D341Med (cell line): Measurements from ENCODE around the gene ZFAND3.
A peak's percentile ranks its signal among the peaks of the same experiment; 100 is the strongest.
"Not testable (repeated sequence)": the region's sequence is repeated elsewhere in the genome, so short reads cannot be mapped to it uniquely, and the experiment has no call there.

Source experiments
- DNase-seq: peaks from one replicate; pipeline ENCODE4 v3.0.0; 2012; ENCODE audit warnings: low spot score

Gene ZFAND3

GRCh38 chr6:38049861-38050397, 230.4 kb downstream of the ZFAND3 start:
- not testable (repeated sequence) for DNase-seq

GRCh38 chr6:38051819-38052434, 232.4 kb downstream of the ZFAND3 start:
- DNase-seq, result no peak

- no peak for DNase-seq
These were observed 235.1 kb downstream of the ZFAND3 start for GRCh38 chr6:38054527-38055202.

GRCh38 chr6:38055203-38055589, 235.7 kb downstream of the ZFAND3 start:
- DNase-seq, result no peak

DNA sequence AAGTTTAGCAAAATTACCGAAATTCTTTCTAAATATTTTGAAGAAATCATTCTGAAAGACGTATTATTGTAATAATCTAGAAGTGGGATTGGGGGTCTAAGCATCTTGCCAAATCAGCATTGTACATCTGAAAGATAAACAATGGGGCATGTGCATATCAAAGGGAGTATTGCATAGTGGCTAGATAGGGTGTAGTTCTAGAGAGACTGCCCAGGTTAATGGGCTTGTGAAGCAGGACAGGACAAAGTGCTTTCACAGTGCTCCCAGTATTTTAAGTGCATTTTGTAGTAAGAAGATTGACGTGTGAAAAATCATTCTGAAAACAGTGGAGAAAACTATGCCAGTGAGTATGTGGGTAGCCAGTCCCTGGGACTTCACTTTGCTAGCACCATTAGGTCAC, 236.8 kb downstream of the ZFAND3 start:
- DNase-seq, result no peak

GRCh38 chr6:38057994-38058393, 238.5 kb downstream of the ZFAND3 start:
- DNase-seq, result peak; percentile 34

DNA sequence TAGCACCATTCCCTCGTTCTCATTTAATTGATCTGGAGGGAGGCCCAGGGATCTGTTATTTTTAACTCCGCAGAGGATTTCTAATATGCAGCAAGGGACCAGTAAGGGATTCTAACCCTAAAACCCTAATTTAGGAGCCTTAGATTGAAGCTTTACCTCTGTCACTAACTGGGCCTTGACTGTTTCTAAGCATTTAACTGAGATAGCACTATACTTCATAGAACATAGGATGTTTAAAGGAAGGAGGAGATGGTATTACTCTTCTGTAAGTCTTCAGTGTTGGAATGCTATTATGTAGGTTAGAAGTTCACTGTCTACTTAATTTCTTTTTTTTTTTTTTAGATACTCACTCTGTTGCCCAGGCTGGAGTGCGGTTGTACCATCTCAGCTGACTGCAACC, 242.5 kb downstream of the ZFAND3 start:
- DNase-seq, result no peak

DNA sequence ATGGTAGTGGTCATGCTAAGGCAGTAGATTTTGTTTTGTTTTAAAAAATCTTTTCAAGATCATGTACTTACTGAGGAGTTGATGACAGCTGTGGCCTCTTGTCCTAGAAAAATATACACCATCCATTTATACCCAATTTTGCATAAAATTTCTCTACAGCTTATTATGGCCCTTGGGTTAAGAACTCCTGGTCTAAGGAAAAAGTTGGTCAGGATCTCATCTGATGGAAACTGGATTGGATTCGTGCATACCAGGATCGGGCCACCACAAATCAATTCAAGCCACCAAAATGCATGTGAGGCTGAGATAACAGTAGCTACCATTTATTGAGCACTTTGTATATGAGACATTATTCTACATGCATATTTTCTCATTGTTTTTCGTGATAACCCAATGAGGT, 244.4 kb downstream of the ZFAND3 start:
- DNase-seq, result no peak

DNA sequence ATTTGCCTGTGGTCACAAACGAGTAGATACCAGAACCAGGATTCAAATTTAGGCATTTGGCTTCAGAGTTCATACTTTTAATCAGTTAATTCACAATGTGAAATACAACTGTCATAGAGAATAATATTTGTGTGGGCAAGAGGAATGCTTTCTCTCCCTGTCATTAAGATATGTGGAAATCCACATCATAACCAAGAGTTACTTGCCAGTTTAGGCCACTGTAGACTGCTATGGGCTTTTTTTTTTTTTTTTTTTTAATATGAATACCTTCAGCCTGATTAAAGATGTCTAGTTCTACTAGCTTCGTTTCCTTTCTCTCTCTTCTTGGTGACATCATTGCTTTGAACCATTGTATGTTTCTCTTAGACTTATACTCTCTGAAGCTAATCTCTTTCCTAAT, 244.9 kb downstream of the ZFAND3 start:
- DNase-seq, result no peak

- DNase-seq, result no peak
These were observed 246.3 kb downstream of the ZFAND3 start for GRCh38 chr6:38065734-38066305.

- DNase-seq, result no peak
These were observed 247.9 kb downstream of the ZFAND3 start for GRCh38 chr6:38067263-38067980.

- DNase-seq, result no peak
These were observed 249.5 kb downstream of the ZFAND3 start for GRCh38 chr6:38068854-38069590.

- DNase-seq, result no peak
These were observed 258.0 kb downstream of the ZFAND3 start for GRCh38 chr6:38077488-38078030.

GRCh38 chr6:38078671-38079070, 259.1 kb downstream of the ZFAND3 start:
- no peak for DNase-seq

GRCh38 chr6:38079107-38079506, 259.6 kb downstream of the ZFAND3 start:
- DNase-seq, result no peak

- DNase-seq, result no peak
These were observed 260.0 kb downstream of the ZFAND3 start for GRCh38 chr6:38079537-38079936.

DNA sequence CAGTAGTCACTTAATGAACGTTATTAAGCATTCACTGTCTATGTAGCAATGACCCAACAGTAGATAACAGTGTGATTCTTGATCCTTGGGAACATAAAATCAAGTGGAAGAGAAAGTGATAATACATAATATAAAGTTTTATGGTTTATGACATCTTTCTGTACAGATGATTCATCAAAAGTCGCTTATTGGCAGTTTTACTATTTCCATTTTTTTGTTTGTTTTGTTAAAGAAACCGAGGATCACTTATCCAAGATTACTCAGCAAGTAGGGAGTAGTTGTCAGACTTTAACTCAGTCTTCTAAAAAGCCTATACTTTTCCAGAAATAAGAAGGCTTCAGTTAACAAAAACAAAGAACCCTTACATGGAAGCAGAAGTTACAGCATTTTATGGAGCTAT, 260.8 kb downstream of the ZFAND3 start:
- no peak for DNase-seq

- no peak for DNase-seq
These were observed 261.4 kb downstream of the ZFAND3 start for GRCh38 chr6:38080889-38081288.

DNA sequence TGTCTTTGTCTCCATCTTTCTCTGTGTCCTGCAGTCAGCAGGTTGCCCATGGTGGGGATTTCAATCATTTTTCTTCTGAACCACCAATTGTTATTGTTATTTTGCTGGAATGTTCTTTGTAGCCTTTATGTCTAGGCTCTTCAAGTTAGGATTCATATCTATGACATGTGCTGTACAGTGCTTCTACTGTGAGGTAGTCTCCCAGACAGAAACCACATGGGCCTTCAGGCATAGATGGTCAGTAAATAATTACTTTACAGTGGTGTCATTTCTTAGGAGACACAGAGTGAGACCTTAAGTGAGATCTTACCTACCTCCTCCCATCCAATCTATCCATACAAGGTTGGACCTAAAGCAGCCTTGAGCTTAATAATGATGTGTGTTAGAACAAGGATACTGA, 265.5 kb downstream of the ZFAND3 start:
- DNase-seq, result no peak

- no peak for DNase-seq
These were observed 266.8 kb downstream of the ZFAND3 start for GRCh38 chr6:38086346-38086745.

DNA sequence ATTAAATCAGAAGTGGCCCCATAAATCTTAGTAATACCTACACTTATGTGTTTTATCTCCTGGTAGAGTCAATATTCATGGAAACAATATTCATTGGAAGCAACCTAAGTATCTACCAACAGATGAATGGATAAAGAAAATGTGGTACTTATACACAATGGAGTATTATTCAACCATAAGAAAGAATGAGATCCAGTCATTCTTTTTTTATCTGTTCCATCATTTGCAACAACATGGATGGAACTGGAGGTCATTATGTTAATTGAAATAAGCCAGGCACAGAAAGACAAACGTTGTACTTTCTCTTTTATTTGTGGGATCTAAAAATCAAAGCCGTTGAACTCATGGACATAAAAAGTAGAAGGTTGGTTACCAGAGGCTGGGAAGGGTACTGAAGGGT, 268.5 kb downstream of the ZFAND3 start:
- no peak for DNase-seq

GRCh38 chr6:38088829-38089228, 269.3 kb downstream of the ZFAND3 start:
- no peak for DNase-seq
